Measurements from ENCODE around the gene STN1. TPM values are rescaled to one million over a fixed set of nuclear protein-coding genes. Genes with fewer than 3 reads are reported as not detected.

STN1 gene
- total RNA-seq, 2 experiments from 2014 or later: 46.5 to 50.9 TPM

DNA sequence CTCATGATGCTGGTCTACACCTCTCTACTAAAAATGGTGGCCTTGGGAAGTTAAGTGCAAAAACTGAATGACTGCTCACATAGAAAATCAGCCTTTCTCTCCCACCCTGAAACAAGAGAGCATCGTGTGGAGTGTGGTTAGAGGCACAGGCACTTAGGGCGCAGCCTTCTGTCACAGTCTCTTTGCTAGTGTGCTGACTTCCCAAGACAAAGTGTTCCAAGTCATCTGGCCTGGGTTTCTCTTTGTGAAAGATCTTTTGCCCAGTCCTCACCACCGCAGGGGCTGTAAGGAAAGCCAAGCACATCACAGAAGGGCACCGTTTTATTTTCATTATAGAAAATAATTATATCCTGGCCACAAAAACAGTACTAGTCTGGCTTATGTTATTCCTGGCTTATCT, 12.5 kb downstream of the STN1 start:
- no peak for DNase-seq
- no peaks in the 10 kb centered on the region for H3K27me3 Mint-ChIP-seq
- no peaks in the 10 kb centered on the region for H3K9me3 Mint-ChIP-seq
- peaks cover 60% of the 10 kb centered on the region for H3K4me1 Mint-ChIP-seq
- ChIA-PET CTCF (no interaction called here), POLR2A (no interaction called here)
- H3K36me3 Mint-ChIP-seq (ENCODE audit: low read depth): peaks cover 67% of the 10 kb centered on the region
- H3K27ac Mint-ChIP-seq: no peak overlapping the region
- no peak overlapping the region for H3K4me3 Mint-ChIP-seq

- peaks cover 80% of the 10 kb centered on the region for H3K36me3 Mint-ChIP-seq (ENCODE audit: low read depth)
- no peak overlapping the region for H3K4me3 Mint-ChIP-seq
Measured at GRCh38 chr10:103901299-103901698, 16.7 kb downstream of the STN1 start.

GRCh38 chr10:103899312-103899711, 18.7 kb downstream of the STN1 start:
- no peaks in the 10 kb centered on the region for H3K9me3 Mint-ChIP-seq
- no peak overlapping the region for H3K4me3 Mint-ChIP-seq
- peaks cover 49% of the 10 kb centered on the region for H3K4me1 Mint-ChIP-seq
- no peak overlapping the region for H3K27ac Mint-ChIP-seq
- ChIA-PET CTCF (interaction anchor here (0.6 to 3.5 kb wide), 5 partner anchors 9 to 144 kb away, joined by 3 to 14 read pairs (median 6); no protein-coding TSS in a partner anchor), POLR2A (interaction anchor here (0.7 kb wide), 1 partner anchor 9 kb away, joined by 3 read pairs; no protein-coding TSS in a partner anchor)
- no peaks in the 10 kb centered on the region for H3K27me3 Mint-ChIP-seq
- H3K36me3 Mint-ChIP-seq (ENCODE audit: low read depth): peaks cover 79% of the 10 kb centered on the region
- no peak for DNase-seq

More at GRCh38 chr10:103901299-103901698, 16.7 kb downstream of the STN1 start:
- ChIA-PET POLR2A (no interaction called here), CTCF (interaction anchor here (1.6 to 2.6 kb wide), 3 partner anchors 10 to 20 kb away, joined by 4 to 14 read pairs (median 9); no protein-coding TSS in a partner anchor)
- Mint-ChIP-seq H3K9me3 (no peaks in the 10 kb centered on the region), H3K27me3 (no peaks in the 10 kb centered on the region), H3K27ac (peak overlapping the region; percentile 72), H3K4me1 (peaks cover 43% of the 10 kb centered on the region)
- DNase-seq: no peak

- DNase-seq: no peak
- Mint-ChIP-seq H3K36me3 (ENCODE audit: low read depth) (peaks cover 81% of the 10 kb centered on the region), H3K27me3 (no peaks in the 10 kb centered on the region), H3K9me3 (no peaks in the 10 kb centered on the region), H3K27ac (no peak overlapping the region), H3K4me1 (peaks cover 53% of the 10 kb centered on the region), H3K4me3 (no peak overlapping the region)
- ChIA-PET CTCF (interaction anchor here (0.6 to 3.5 kb wide), 3 partner anchors 10 to 142 kb away, joined by 3 to 14 read pairs (median 6); no protein-coding TSS in a partner anchor), POLR2A (no interaction called here)
Measured at GRCh38 chr10:103897241-103897774, 20.7 kb downstream of the STN1 start.

DNA sequence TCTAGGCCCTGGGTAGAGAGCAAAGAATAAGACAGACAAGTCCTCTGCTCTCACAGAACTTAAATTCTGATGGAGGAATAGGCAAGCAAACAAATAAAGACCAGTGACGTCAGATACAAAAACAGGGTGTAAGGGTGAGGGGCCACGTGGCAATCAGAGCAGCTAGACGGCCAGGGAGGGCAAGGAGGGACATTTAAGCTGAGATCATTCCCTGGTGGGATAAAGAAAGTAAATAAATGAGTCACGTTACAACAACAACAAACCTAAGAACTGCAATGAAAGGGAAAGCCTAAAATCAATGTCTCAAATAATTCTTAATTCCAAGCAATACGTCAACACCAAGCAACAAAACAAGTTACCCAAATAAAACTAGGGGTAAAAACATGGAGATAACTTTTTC, 21.8 kb downstream of the STN1 start:
- Mint-ChIP-seq H3K27ac (peak overlapping the region; percentile 75), H3K4me1 (peaks cover 45% of the 10 kb centered on the region), H3K9me3 (no peaks in the 10 kb centered on the region), H3K4me3 (no peak overlapping the region), H3K27me3 (no peaks in the 10 kb centered on the region), H3K36me3 (ENCODE audit: low read depth) (peaks cover 79% of the 10 kb centered on the region)
- CTCF ChIA-PET: no interaction called here
- POLR2A ChIA-PET: no interaction called here
- no peak for DNase-seq

GRCh38 chr10:103895411-103896186, 22.4 kb downstream of the STN1 start:
- Mint-ChIP-seq H3K27ac (peak overlapping the region; percentile 75), H3K4me3 (no peak overlapping the region), H3K27me3 (no peaks in the 10 kb centered on the region), H3K36me3 (ENCODE audit: low read depth) (peaks cover 80% of the 10 kb centered on the region), H3K9me3 (no peaks in the 10 kb centered on the region), H3K4me1 (peaks cover 44% of the 10 kb centered on the region)
- DNase-seq: no peak
- ChIA-PET POLR2A (no interaction called here), CTCF (interaction anchor here (0.9 to 1.6 kb wide), 3 partner anchors 11 to 191 kb away, joined by 3 to 6 read pairs (median 3); no protein-coding TSS in a partner anchor)

GRCh38 chr10:103894441-103894864, 23.5 kb downstream of the STN1 start:
- Mint-ChIP-seq H3K9me3 (no peaks in the 10 kb centered on the region), H3K36me3 (ENCODE audit: low read depth) (peaks cover 76% of the 10 kb centered on the region), H3K27me3 (no peaks in the 10 kb centered on the region), H3K4me3 (no peak overlapping the region), H3K4me1 (peaks cover 52% of the 10 kb centered on the region), H3K27ac (peak overlapping the region; percentile 75)
- DNase-seq: no peak
- CTCF ChIA-PET: interaction anchor here (0.7 to 1.6 kb wide), 7 partner anchors 10 to 293 kb away, joined by 3 to 6 read pairs (median 4); no protein-coding TSS in a partner anchor
- POLR2A ChIA-PET: interaction anchor here (0.8 kb wide), 1 partner anchor 226 kb away, joined by 4 read pairs; no protein-coding TSS in a partner anchor

DNA sequence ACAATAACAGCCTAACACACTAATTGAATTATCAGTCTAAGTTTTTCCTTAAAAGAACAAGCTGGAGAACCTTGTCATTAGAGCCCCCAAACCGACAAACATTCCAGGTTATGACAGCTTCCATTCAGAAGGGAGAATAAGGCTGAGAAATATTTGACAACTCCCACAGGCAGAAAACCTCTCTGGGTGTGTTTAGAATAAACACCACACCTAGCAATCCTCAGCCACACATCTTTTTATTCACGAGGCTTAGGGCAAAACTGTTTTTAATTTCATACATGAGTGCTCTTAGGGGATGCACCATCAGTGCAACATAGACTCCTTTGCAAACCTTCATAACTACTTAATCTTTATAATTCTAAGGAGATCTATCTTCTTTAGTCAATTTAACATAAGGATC, 24.2 kb downstream of the STN1 start:
- CTCF ChIA-PET: interaction anchor here (1.2 to 1.5 kb wide), 2 partner anchors 9 to 13 kb away, joined by 3 to 6 read pairs; no protein-coding TSS in a partner anchor
- DNase-seq: no peak

GRCh38 chr10:103892181-103892580, 25.8 kb downstream of the STN1 start:
- POLR2A ChIA-PET: no interaction called here
- DNase-seq: no peak
- Mint-ChIP-seq H3K4me1 (peaks cover 59% of the 10 kb centered on the region), H3K36me3 (ENCODE audit: low read depth) (peaks cover 74% of the 10 kb centered on the region), H3K27ac (no peak overlapping the region), H3K9me3 (no peaks in the 10 kb centered on the region), H3K27me3 (no peaks in the 10 kb centered on the region), H3K4me3 (no peak overlapping the region)
- CTCF ChIA-PET: interaction anchor here (1.8 kb wide), 1 partner anchor 18 kb away, joined by 5 read pairs; no protein-coding TSS in a partner anchor

More for the DNA sequence above, 24.2 kb downstream of the STN1 start:
- peak overlapping the region; percentile 75 for H3K27ac Mint-ChIP-seq
- H3K27me3 Mint-ChIP-seq: no peaks in the 10 kb centered on the region
- H3K9me3 Mint-ChIP-seq: no peaks in the 10 kb centered on the region
- H3K4me1 Mint-ChIP-seq: peaks cover 58% of the 10 kb centered on the region
- POLR2A ChIA-PET: no interaction called here
- H3K4me3 Mint-ChIP-seq: no peak overlapping the region
- H3K36me3 Mint-ChIP-seq (ENCODE audit: low read depth): peaks cover 77% of the 10 kb centered on the region

DNA sequence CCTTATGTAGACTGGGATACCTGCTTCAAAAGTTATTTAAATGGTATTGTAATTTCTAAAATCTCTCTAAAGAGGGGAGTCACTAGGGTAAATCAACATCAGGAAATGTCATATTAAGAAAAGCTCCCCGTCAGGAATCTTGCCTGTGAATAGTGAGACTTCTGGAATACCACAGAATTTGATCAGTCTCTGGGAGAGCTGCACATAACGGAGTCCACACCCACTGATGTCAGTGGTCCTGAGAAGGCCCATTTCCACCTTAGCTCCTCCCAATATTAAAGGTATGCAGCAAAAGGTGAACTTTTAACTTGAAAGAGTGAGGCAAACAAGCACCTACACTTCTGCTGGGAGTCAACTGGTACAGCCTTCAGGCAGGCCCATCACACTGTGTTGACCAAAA, 27.3 kb downstream of the STN1 start:
- no peak for DNase-seq
- Mint-ChIP-seq H3K27me3 (no peaks in the 10 kb centered on the region), H3K27ac (peak overlapping the region; percentile 55), H3K4me3 (no peak overlapping the region), H3K9me3 (no peaks in the 10 kb centered on the region), H3K4me1 (peaks cover 52% of the 10 kb centered on the region), H3K36me3 (ENCODE audit: low read depth) (peaks cover 66% of the 10 kb centered on the region)
- CTCF ChIA-PET: interaction anchor here (1.0 to 1.8 kb wide), 8 partner anchors 9 to 231 kb away, joined by 3 to 8 read pairs (median 5); partner anchors contain the start of gene SFR1
- POLR2A ChIA-PET: interaction anchor here (1.3 kb wide), 1 partner anchor 231 kb away, joined by 5 read pairs; the partner anchor contains the start of gene SFR1

- peaks cover 47% of the 10 kb centered on the region for H3K4me1 Mint-ChIP-seq
- no peak overlapping the region for H3K4me3 Mint-ChIP-seq
- H3K9me3 Mint-ChIP-seq: no peaks in the 10 kb centered on the region
- ChIA-PET CTCF (interaction anchor here (0.9 to 1.8 kb wide), 10 partner anchors 10 to 342 kb away, joined by 3 to 8 read pairs (median 4); partner anchors contain the start of genes CFAP43 and SFR1), POLR2A (interaction anchor here (1.3 kb wide), 1 partner anchor 232 kb away, joined by 5 read pairs; the partner anchor contains the start of gene SFR1)
- no peak for DNase-seq
- peaks cover 63% of the 10 kb centered on the region for H3K36me3 Mint-ChIP-seq (ENCODE audit: low read depth)
- no peaks in the 10 kb centered on the region for H3K27me3 Mint-ChIP-seq
- peak overlapping the region; percentile 55 for H3K27ac Mint-ChIP-seq
Measured at GRCh38 chr10:103890194-103890658, 27.8 kb downstream of the STN1 start.

- Mint-ChIP-seq H3K36me3 (ENCODE audit: low read depth) (peaks cover 58% of the 10 kb centered on the region), H3K4me3 (no peak overlapping the region), H3K27me3 (no peaks in the 10 kb centered on the region), H3K9me3 (no peaks in the 10 kb centered on the region), H3K27ac (no peak overlapping the region), H3K4me1 (peaks cover 40% of the 10 kb centered on the region)
- DNase-seq: no peak
- ChIA-PET POLR2A (interaction anchor here (1.3 kb wide), 1 partner anchor 233 kb away, joined by 5 read pairs; the partner anchor contains the start of gene SFR1), CTCF (interaction anchor here (0.6 to 1.8 kb wide), 9 partner anchors 11 to 366 kb away, joined by 3 to 8 read pairs (median 4); partner anchors contain the start of genes CFAP43, GSTO1 and SFR1)
Measured at GRCh38 chr10:103889121-103889720, 28.8 kb downstream of the STN1 start.
